Glomerular endothelial cell (primary cell): ENCODE measurements around the gene TMEM151B. TPM values are rescaled to one million over a fixed set of nuclear protein-coding genes. Genes with fewer than 3 reads are reported as not detected.

Source experiments
- DNase-seq: peaks from one replicate; pipeline ENCODE4 v3.0.0-alpha.2; 2011; ENCODE audit warnings: low read depth, low spot score; ENCODE audit errors: extremely low read depth
- total RNA-seq: library from RNA; depleted of rRNA; stranded (reverse); fragments of >200 nt; gene quantifications from 2 replicates; pipeline ENCODE4 v1.2.3, GENCODE V29; 2015

The TMEM151B gene
- total RNA-seq, 1 donor from 2014 or later, result not detected

- DNase-seq, result no peak
Measured at GRCh38 chr6:44250067-44250717, 20.1 kb upstream of the TMEM151B start.

- no peak for DNase-seq
Measured at GRCh38 chr6:44250718-44251123, 19.5 kb upstream of the TMEM151B start.

GRCh38 chr6:44251576-44252524 lies 18.4 kb upstream of the TMEM151B start:
- DNase-seq, result no peak

- DNase-seq, result no peak
Measured at GRCh38 chr6:44253307-44254101, 16.7 kb upstream of the TMEM151B start.

GRCh38 chr6:44254191-44255104 lies 15.8 kb upstream of the TMEM151B start:
- DNase-seq, result no peak

- DNase-seq, result no peak
Measured at GRCh38 chr6:44255105-44255808, 15.0 kb upstream of the TMEM151B start.

GRCh38 chr6:44255871-44256774 lies 14.1 kb upstream of the TMEM151B start:
- no peak for DNase-seq

GRCh38 chr6:44256775-44257024 lies 13.6 kb upstream of the TMEM151B start:
- no peak for DNase-seq

GRCh38 chr6:44257025-44257752 lies 13.1 kb upstream of the TMEM151B start, which contains the start of gene SLC35B2:
SLC35B2 (minus strand) TSS chr6:44257528; CDS start chr6:44257410, 118 bp downstream.
- no peak for DNase-seq

- no peak for DNase-seq
Measured at GRCh38 chr6:44257753-44258324, 12.4 kb upstream of the TMEM151B start.

- no peak for DNase-seq
Measured at GRCh38 chr6:44258325-44258863, 11.9 kb upstream of the TMEM151B start.

GRCh38 chr6:44258921-44259320 lies 11.3 kb upstream of the TMEM151B start:
- no peak for DNase-seq

GRCh38 chr6:44260011-44260410 lies 10.2 kb upstream of the TMEM151B start:
- no peak for DNase-seq

- no peak for DNase-seq
Measured at GRCh38 chr6:44260451-44261297, 9.6 kb upstream of the TMEM151B start.

- no peak for DNase-seq
Measured at GRCh38 chr6:44261581-44261980, 8.7 kb upstream of the TMEM151B start.
